SK-N-SH treated with all-trans-retinoic acid at 6 μM for 48 hours (cell line): ENCODE measurements around the gene ACP3.

ENCODE experiments used
- BACH2 ChIP-seq: fragments of 250-450 bp; sonication (Bioruptor Pico); IDR thresholded peaks from 2 replicates; pipeline ENCODE4 v1.9.0; 2021; ENCODE audit warnings: mild to moderate bottlenecking, borderline replicate concordance
- CREB5 ChIP-seq: fragments of 250-450 bp; sonication (Bioruptor Pico); IDR thresholded peaks from 2 replicates; pipeline ENCODE4 v1.5.1; 2020; ENCODE audit warnings: low read depth, mild to moderate bottlenecking, moderate library complexity
- CSRNP3 ChIP-seq: fragments of 250-450 bp; sonication (Bioruptor Pico); IDR thresholded peaks from 2 replicates; pipeline ENCODE4 v1.5.1; 2021; ENCODE audit warnings: mild to moderate bottlenecking, moderate library complexity
- ESRRG ChIP-seq: fragments of 250-450 bp; sonication (Bioruptor Pico); IDR thresholded peaks from 2 replicates; pipeline ENCODE4 v1.6.1; 2021; ENCODE audit warnings: mild to moderate bottlenecking
- GLIS3 ChIP-seq: fragments of 250-450 bp; sonication (Bioruptor Pico); IDR thresholded peaks from 2 replicates; pipeline ENCODE4 v1.5.0; 2020; ENCODE audit warnings: mild to moderate bottlenecking, moderate library complexity
- ISL1 ChIP-seq: fragments of 250-450 bp; sonication (Bioruptor Pico); IDR thresholded peaks from 2 replicates; pipeline ENCODE4 v2.1.2; 2022; ENCODE audit warnings: mild to moderate bottlenecking, moderate library complexity
- OSR1 ChIP-seq: fragments of 250-450 bp; sonication (Bioruptor Pico); IDR thresholded peaks from 2 replicates; pipeline ENCODE4 v1.8.0; 2022; ENCODE audit warnings: moderate library complexity, mild to moderate bottlenecking, inconsistent platforms
- PATZ1 ChIP-seq: fragments of 250-450 bp; sonication (Bioruptor Pico); IDR thresholded peaks from 2 replicates; pipeline ENCODE4 v1.8.0; 2020; ENCODE audit warnings: mild to moderate bottlenecking, moderate library complexity, borderline replicate concordance
- SNAI2 ChIP-seq: fragments of 250-450 bp; sonication (Bioruptor Pico); IDR thresholded peaks from 2 replicates; pipeline ENCODE4 v1.5.0; 2020; ENCODE audit warnings: mild to moderate bottlenecking, moderate library complexity
- TSHZ2 ChIP-seq: fragments of 250-450 bp; sonication (Bioruptor Pico); IDR thresholded peaks from 2 replicates; pipeline ENCODE4 v1.5.0; 2020; ENCODE audit warnings: mild to moderate bottlenecking, moderate library complexity
- ZFP30 ChIP-seq: fragments of 450-650 bp; formaldehyde crosslinking; IDR thresholded peaks from 2 replicates; pipeline ENCODE4 v1.5.0; 2022; ENCODE audit warnings: mild to moderate bottlenecking, moderate library complexity
- ZNF70 ChIP-seq: fragments of 450-650 bp; formaldehyde crosslinking; IDR thresholded peaks from 2 replicates; pipeline ENCODE4 v1.5.0; 2020; ENCODE audit warnings: mild to moderate bottlenecking, moderate library complexity
- ZNF8 ChIP-seq: fragments of 450-650 bp; formaldehyde crosslinking; IDR thresholded peaks from 2 replicates; pipeline ENCODE4 v1.5.0; 2020; ENCODE audit warnings: mild to moderate bottlenecking, moderate library complexity

GRCh38 chr3:132394320-132394719 is 77.1 kb downstream of the ACP3 start:
- TF ChIP-seq ZNF70 (CRISPR knock-in tag) (no peak), CSRNP3 (CRISPR knock-in tag) (no peak), OSR1 (CRISPR knock-in tag) (no peak), GLIS3 (CRISPR knock-in tag) (no peak), PATZ1 (CRISPR knock-in tag) (no peak), ZNF8 (CRISPR knock-in tag) (no peak), CREB5 (CRISPR knock-in tag) (no peak), ZFP30 (CRISPR knock-in tag) (no peak), SNAI2 (CRISPR knock-in tag) (no peak), ESRRG (CRISPR knock-in tag) (no peak), ISL1 (CRISPR knock-in tag) (peak; percentile 76), BACH2 (CRISPR knock-in tag) (no peak), TSHZ2 (no peak; the same call in 1 of the 2 replicates)
